Measurements from ENCODE around the gene S100A12. TPM values are rescaled to one million over a fixed set of nuclear protein-coding genes. Genes with fewer than 3 reads are reported as not detected.

The S100A12 gene
- polyA plus RNA-seq, 6 donors from 2014 or later, result 1.0 to 7.8 (median 3.1) TPM

DNA sequence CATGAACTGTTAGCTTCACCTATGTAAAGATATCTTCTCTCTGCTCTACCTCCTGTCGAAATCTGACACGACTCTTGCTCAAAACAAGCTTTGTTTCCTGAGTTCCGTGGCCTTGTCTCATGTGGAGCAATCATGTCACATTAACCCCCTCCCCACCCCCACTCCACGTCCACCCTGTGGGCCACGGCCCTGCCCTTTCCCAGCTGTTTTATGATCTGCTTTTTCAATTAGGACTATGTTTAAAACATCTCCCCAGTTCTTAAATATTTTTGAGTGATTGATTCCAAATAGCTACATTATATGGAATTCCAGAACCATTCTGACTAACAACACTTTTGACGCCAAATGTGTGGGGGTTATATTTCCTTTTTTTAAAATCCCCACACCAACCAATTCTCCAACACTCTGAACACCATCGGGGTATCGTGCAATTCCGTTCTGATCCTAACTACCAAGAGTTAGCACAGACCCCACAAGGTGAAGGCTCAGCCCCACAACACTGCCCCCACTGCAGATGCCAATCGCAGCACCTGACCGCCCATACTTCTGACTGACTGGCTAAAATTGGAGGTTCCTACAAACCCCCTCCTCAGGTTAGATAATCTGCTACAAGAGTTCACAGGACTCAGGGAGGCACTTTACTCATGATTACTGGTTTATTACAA, 28.1 kb upstream of the S100A12 start:
- ATAC-seq (ENCODE audit: low read depth in 2 of 2) (no peak), DNase-seq (no peak)
- no peaks in the 10 kb centered on the region for H3K4me1 Mint-ChIP-seq
- H3K27me3 Mint-ChIP-seq, result peaks cover 33 to 53% (median 46%) of the 10 kb centered on the region in 3 donors
- no peak overlapping the region for H3K27ac Mint-ChIP-seq
- no peak overlapping the region for H3K4me3 Mint-ChIP-seq
- H3K9me3 Mint-ChIP-seq, result peaks cover 0 to 3% (median 0%) of the 10 kb centered on the region in 7 donors
- peaks cover 0 to 9% of the 10 kb centered on the region in 2 donors for H3K36me3 Mint-ChIP-seq

- Mint-ChIP-seq H3K27me3 (peaks cover 26 to 47% (median 46%) of the 10 kb centered on the region in 3 donors), H3K9me3 (peaks cover 0 to 3% (median 0%) of the 10 kb centered on the region in 7 donors), H3K4me1 (no peaks in the 10 kb centered on the region), H3K27ac (no peak overlapping the region), H3K4me3 (no peak overlapping the region), H3K36me3 (no peaks in the 10 kb centered on the region)
- no peak for ATAC-seq (ENCODE audit: low read depth in 2 of 2)
- DNase-seq, result no peak
Measured at GRCh38 chr1:153402226-153402625, 26.8 kb upstream of the S100A12 start.

GRCh38 chr1:153401461-153401860, 26.0 kb upstream of the S100A12 start:
- H3K36me3 Mint-ChIP-seq, result no peaks in the 10 kb centered on the region
- peaks cover 24 to 48% (median 46%) of the 10 kb centered on the region in 3 donors for H3K27me3 Mint-ChIP-seq
- DNase-seq (no peak), ATAC-seq (ENCODE audit: low read depth in 2 of 2) (no peak)
- H3K4me1 Mint-ChIP-seq, result no peaks in the 10 kb centered on the region
- no peak overlapping the region for H3K27ac Mint-ChIP-seq
- H3K9me3 Mint-ChIP-seq, result peaks cover 0 to 3% (median 0%) of the 10 kb centered on the region in 7 donors
- H3K4me3 Mint-ChIP-seq, result no peak overlapping the region

- no peaks in the 10 kb centered on the region for H3K36me3 Mint-ChIP-seq
- DNase-seq (no peak), ATAC-seq (ENCODE audit: low read depth in 2 of 2) (no peak)
- H3K9me3 Mint-ChIP-seq, result peaks cover 0 to 3% (median 0%) of the 10 kb centered on the region in 7 donors
- H3K27ac Mint-ChIP-seq, result no peak overlapping the region
- H3K4me3 Mint-ChIP-seq, result no peak overlapping the region
- H3K4me1 Mint-ChIP-seq, result no peaks in the 10 kb centered on the region
- H3K27me3 Mint-ChIP-seq, result peaks cover 28 to 53% (median 46%) of the 10 kb centered on the region in 3 donors
Measured at GRCh38 chr1:153400244-153400643, 24.8 kb upstream of the S100A12 start.

- Mint-ChIP-seq H3K9me3 (peaks cover 0 to under 1% (median 0%) of the 10 kb centered on the region in 7 donors), H3K27me3 (peaks cover 26 to 60% (median 52%) of the 10 kb centered on the region in 3 donors), H3K4me1 (no peaks in the 10 kb centered on the region), H3K36me3 (no peaks in the 10 kb centered on the region), H3K4me3 (no peak overlapping the region), H3K27ac (no peak overlapping the region)
- ATAC-seq (ENCODE audit: low read depth in 2 of 2) (no peak), DNase-seq (no peak)
Measured at GRCh38 chr1:153399401-153400055, 24.1 kb upstream of the S100A12 start.

GRCh38 chr1:153397924-153398651, 22.7 kb upstream of the S100A12 start:
- H3K36me3 Mint-ChIP-seq, result no peaks in the 10 kb centered on the region
- no peak overlapping the region for H3K27ac Mint-ChIP-seq
- DNase-seq (no peak), ATAC-seq (ENCODE audit: low read depth in 2 of 2) (no peak)
- peaks cover 11 to 60% (median 59%) of the 10 kb centered on the region in 3 donors for H3K27me3 Mint-ChIP-seq
- H3K4me3 Mint-ChIP-seq, result no peak overlapping the region
- H3K9me3 Mint-ChIP-seq, result no peaks in the 10 kb centered on the region
- no peaks in the 10 kb centered on the region for H3K4me1 Mint-ChIP-seq

- H3K9me3 Mint-ChIP-seq, result no peaks in the 10 kb centered on the region
- H3K4me1 Mint-ChIP-seq, result no peaks in the 10 kb centered on the region
- H3K27me3 Mint-ChIP-seq, result peaks cover 12 to 63% (median 62%) of the 10 kb centered on the region in 3 donors
- ATAC-seq (ENCODE audit: low read depth in 2 of 2) (no peak), DNase-seq (no peak)
- H3K36me3 Mint-ChIP-seq, result no peaks in the 10 kb centered on the region
- H3K4me3 Mint-ChIP-seq, result no peak overlapping the region
- no peak overlapping the region for H3K27ac Mint-ChIP-seq
Measured at GRCh38 chr1:153397051-153397923, 21.9 kb upstream of the S100A12 start.

- no peak for DNase-seq
- no peaks in the 10 kb centered on the region for H3K36me3 Mint-ChIP-seq
- ATAC-seq (ENCODE audit: low read depth in 2 of 2), result no peak
- no peaks in the 10 kb centered on the region for H3K9me3 Mint-ChIP-seq
- no peaks in the 10 kb centered on the region for H3K4me1 Mint-ChIP-seq
- no peak overlapping the region for H3K4me3 Mint-ChIP-seq
- no peak overlapping the region for H3K27ac Mint-ChIP-seq
- H3K27me3 Mint-ChIP-seq, result peaks cover 16 to 66% (median 62%) of the 10 kb centered on the region in 3 donors
Measured at GRCh38 chr1:153396461-153396860, 21.0 kb upstream of the S100A12 start.

GRCh38 chr1:153395776-153396175, 20.4 kb upstream of the S100A12 start:
- Mint-ChIP-seq H3K36me3 (no peaks in the 10 kb centered on the region), H3K4me3 (no peak overlapping the region), H3K27ac (no peak overlapping the region), H3K27me3 (peaks cover 16 to 72% (median 63%) of the 10 kb centered on the region in 3 donors), H3K4me1 (no peaks in the 10 kb centered on the region), H3K9me3 (no peaks in the 10 kb centered on the region)
- ATAC-seq (ENCODE audit: low read depth in 2 of 2) (no peak), DNase-seq (no peak)

DNA sequence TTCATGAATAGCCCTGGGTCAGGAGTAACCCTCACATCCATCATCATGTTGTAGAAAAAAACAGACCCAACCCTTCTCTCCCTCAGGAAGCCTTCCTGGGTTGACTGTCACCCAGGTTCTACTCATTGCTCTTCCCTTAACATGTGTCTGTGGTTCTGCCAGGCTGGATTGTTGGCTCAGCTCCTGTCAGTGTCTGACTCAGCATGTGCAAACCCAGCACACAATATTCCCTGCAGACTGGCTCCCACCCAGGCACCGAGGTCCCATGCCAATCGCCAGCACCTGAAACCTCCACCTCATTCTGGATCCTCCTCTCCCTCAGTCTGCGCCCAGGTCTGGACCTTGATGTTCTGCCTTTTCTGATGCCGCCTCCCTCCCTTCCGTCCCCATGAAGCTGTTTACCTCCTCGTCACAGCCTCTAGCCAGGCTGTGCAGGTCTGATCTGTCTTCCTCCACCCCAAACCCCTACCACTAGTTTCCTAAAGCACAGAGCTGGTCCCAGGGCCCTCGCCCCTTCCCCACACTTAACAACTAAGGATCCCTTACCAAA, 19.8 kb upstream of the S100A12 start:
- Mint-ChIP-seq H3K4me1 (no peaks in the 10 kb centered on the region), H3K27me3 (peaks cover 16 to 71% (median 65%) of the 10 kb centered on the region in 3 donors), H3K9me3 (no peaks in the 10 kb centered on the region), H3K27ac (no peak overlapping the region), H3K36me3 (no peaks in the 10 kb centered on the region), H3K4me3 (no peak overlapping the region)
- ATAC-seq (ENCODE audit: low read depth in 2 of 2) (no peak), DNase-seq (no peak)

DNA sequence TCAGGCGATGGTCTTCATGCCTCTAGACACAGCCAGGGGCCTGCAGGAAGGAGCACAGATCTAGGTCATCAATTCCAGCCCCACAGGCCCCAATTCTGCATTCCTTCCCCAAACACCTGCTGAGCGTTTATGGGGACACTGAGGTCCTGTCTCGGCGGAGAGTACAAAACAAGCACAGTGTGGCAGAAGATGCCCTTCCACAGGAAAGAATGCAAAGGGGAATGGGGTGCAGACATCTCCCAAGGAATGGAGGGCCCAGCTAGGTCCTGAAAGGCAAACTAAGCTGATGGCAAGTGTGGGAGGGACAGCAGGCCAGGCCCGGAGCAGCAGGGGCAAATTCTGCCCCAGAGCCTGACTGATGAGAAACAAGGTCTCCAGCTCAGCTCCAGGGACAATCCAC, 19.0 kb upstream of the S100A12 start:
- Mint-ChIP-seq H3K36me3 (no peaks in the 10 kb centered on the region), H3K27me3 (peaks cover 24 to 70% (median 67%) of the 10 kb centered on the region in 3 donors), H3K27ac (no peak overlapping the region), H3K4me3 (no peak overlapping the region), H3K4me1 (no peaks in the 10 kb centered on the region), H3K9me3 (no peaks in the 10 kb centered on the region)
- no peak for ATAC-seq (ENCODE audit: low read depth in 2 of 2)
- DNase-seq, result no peak

- no peaks in the 10 kb centered on the region for H3K9me3 Mint-ChIP-seq
- H3K4me3 Mint-ChIP-seq, result no peak overlapping the region
- peaks cover 24 to 69% (median 65%) of the 10 kb centered on the region in 3 donors for H3K27me3 Mint-ChIP-seq
- no peaks in the 10 kb centered on the region for H3K36me3 Mint-ChIP-seq
- ATAC-seq (ENCODE audit: low read depth in 2 of 2) (no peak), DNase-seq (no peak)
- no peak overlapping the region for H3K27ac Mint-ChIP-seq
- no peaks in the 10 kb centered on the region for H3K4me1 Mint-ChIP-seq
Measured at GRCh38 chr1:153393926-153394325, 18.5 kb upstream of the S100A12 start.

DNA sequence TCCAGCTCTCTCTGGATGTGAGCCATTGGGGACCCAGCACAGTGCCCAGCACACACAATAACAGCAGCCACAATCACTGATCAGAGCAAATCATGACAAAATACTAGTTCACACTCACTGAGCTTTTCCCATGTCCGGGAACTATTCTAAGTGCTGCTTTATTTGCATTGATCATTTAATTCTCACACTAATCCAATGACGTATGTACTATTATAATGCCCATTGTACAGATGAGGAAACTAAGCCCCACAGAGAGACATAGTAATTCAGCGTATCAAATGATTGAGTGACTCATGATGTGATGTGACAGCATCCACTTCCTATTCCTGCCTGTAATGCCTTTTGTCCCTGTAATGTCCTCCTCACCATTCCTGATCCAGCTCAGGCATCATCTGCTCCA, 17.4 kb upstream of the S100A12 start:
- Mint-ChIP-seq H3K27me3 (peaks cover 24 to 65% (median 61%) of the 10 kb centered on the region in 3 donors), H3K9me3 (no peaks in the 10 kb centered on the region), H3K27ac (no peak overlapping the region), H3K4me3 (no peak overlapping the region), H3K36me3 (no peaks in the 10 kb centered on the region), H3K4me1 (no peaks in the 10 kb centered on the region)
- DNase-seq (no peak), ATAC-seq (ENCODE audit: low read depth in 2 of 2) (no peak)

All from naive B cell (primary cell).